ENCODE results near the gene CADM2. TPM values are rescaled to one million over a fixed set of nuclear protein-coding genes. Genes with fewer than 3 reads are reported as not detected.
A peak's percentile ranks its signal among the peaks of the same experiment; 100 is the strongest.

CADM2 gene
- total RNA-seq, 1 donor from 2014 or later, result 4.0 TPM

DNA sequence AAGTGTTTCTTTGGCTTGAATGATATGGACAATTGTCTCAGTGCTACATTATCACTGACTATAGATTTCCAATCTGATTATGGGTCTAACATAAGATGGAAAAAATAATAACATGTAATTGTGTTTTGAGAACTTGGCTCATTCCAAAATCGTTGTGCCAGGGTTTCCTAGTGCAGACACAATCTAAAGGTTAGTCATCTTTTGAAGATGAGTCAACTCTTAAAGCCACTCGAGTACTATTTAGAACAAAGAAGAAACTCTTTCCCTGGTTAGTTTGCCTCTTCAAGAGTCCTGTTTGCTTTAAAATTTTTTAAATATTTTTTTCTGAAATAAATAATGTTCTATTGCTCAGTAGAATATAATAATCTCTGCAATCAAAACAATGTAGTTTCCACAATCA lies 301.0 kb downstream of the CADM2 start:
- Mint-ChIP-seq H3K27ac (no peak overlapping the region), H3K9me3 (no peaks in the 10 kb centered on the region), H3K4me1 (ENCODE audit: unreplicated experiment) (peaks cover 4% of the 10 kb centered on the region), H3K4me3 (no peak overlapping the region), H3K27me3 (no peaks in the 10 kb centered on the region), H3K36me3 (no peaks in the 10 kb centered on the region)
- DNase-seq (ENCODE audit: extremely low spot score, unreplicated experiment), result no peak
- TF ChIP-seq, protein P1, sequence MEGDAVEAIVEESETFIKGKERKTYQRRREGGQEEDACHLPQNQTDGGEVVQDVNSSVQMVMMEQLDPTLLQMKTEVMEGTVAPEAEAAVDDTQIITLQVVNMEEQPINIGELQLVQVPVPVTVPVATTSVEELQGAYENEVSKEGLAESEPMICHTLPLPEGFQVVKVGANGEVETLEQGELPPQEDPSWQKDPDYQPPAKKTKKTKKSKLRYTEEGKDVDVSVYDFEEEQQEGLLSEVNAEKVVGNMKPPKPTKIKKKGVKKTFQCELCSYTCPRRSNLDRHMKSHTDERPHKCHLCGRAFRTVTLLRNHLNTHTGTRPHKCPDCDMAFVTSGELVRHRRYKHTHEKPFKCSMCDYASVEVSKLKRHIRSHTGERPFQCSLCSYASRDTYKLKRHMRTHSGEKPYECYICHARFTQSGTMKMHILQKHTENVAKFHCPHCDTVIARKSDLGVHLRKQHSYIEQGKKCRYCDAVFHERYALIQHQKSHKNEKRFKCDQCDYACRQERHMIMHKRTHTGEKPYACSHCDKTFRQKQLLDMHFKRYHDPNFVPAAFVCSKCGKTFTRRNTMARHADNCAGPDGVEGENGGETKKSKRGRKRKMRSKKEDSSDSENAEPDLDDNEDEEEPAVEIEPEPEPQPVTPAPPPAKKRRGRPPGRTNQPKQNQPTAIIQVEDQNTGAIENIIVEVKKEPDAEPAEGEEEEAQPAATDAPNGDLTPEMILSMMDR (conservative IDR thresholded peaks at IDR 0.05), result no peak

GRCh38 chr3:85264381-85264780 lies 305.6 kb downstream of the CADM2 start:
- H3K27me3 Mint-ChIP-seq, result no peaks in the 10 kb centered on the region
- no peaks in the 10 kb centered on the region for H3K9me3 Mint-ChIP-seq
- no peaks in the 10 kb centered on the region for H3K4me1 Mint-ChIP-seq (ENCODE audit: unreplicated experiment)
- H3K36me3 Mint-ChIP-seq, result no peaks in the 10 kb centered on the region
- TF ChIP-seq, protein P1 (conservative IDR thresholded peaks at IDR 0.05), result no peak
- no peak overlapping the region for H3K4me3 Mint-ChIP-seq
- H3K27ac Mint-ChIP-seq, result no peak overlapping the region
- no peak for DNase-seq (ENCODE audit: extremely low spot score, unreplicated experiment)

DNA sequence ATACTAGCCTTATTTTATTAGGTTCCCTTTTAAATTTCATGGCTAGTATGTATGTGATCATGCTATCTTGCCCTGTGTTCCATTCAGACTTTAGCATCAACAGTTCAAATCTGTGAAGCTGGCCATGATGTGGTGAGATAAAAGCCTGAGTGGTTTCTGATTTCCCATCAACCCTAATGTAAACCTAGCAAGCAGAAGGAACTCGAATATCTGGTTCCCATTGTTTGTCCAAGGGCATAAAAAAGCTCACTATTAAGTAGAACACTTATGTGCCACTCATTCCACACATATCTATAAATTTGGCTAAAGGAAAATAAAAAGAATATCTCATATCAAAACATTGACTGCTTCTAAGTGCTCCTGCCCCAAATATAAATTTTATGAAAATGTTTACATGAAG lies 311.7 kb downstream of the CADM2 start:
- Mint-ChIP-seq H3K27ac (peak overlapping the region; percentile 1), H3K27me3 (no peaks in the 10 kb centered on the region), H3K4me3 (no peak overlapping the region), H3K4me1 (ENCODE audit: unreplicated experiment) (no peaks in the 10 kb centered on the region), H3K36me3 (no peaks in the 10 kb centered on the region), H3K9me3 (no peaks in the 10 kb centered on the region)
- TF ChIP-seq, protein P1 (conservative IDR thresholded peaks at IDR 0.05), result no peak
- no peak for DNase-seq (ENCODE audit: extremely low spot score, unreplicated experiment)

DNA sequence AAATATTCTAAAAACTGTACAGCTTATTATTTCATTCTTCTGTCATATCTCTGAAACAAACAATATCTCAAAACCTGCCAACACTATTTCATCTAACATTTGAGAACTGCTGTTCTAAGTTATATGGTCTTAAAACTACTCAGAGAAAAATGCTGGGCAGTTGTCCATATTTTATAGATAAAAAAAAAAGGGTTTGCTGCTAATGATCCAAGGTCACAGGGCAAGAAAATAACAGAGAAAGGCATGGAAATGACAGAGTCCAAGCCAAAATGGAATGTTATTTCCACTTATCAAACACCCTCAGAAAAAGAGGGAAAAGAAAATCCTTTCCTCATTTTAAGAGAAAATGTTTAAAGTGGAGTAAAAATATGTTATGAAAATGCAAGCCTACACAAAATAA lies 313.1 kb downstream of the CADM2 start:
- Mint-ChIP-seq H3K9me3 (no peaks in the 10 kb centered on the region), H3K4me1 (ENCODE audit: unreplicated experiment) (no peaks in the 10 kb centered on the region), H3K27ac (no peak overlapping the region), H3K27me3 (no peaks in the 10 kb centered on the region), H3K4me3 (no peak overlapping the region), H3K36me3 (no peaks in the 10 kb centered on the region)
- TF ChIP-seq, protein P1 (conservative IDR thresholded peaks at IDR 0.05), result no peak
- no peak for DNase-seq (ENCODE audit: extremely low spot score, unreplicated experiment)

DNA sequence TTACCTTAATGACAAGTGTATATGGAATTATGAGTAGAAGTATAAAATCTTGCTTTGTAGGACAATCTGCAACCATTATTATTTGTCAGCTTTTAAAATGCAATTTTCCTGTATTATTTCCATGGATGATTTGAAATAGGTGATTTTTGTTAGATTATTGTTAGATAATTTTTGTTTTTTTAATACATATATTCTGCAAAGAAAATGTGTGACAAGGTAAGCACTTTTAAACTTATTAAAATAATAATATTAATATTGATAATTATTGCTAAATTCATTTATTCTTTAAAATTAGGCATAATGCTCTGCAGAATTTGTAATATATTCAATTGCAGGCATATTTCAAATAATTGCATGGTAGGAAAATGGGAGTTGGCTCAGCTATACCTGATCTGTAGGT lies 329.5 kb downstream of the CADM2 start:
- H3K4me1 Mint-ChIP-seq (ENCODE audit: unreplicated experiment), result no peaks in the 10 kb centered on the region
- no peak overlapping the region for H3K27ac Mint-ChIP-seq
- TF ChIP-seq, protein P1 (conservative IDR thresholded peaks at IDR 0.05), result no peak
- no peak overlapping the region for H3K4me3 Mint-ChIP-seq
- no peak for DNase-seq (ENCODE audit: extremely low spot score, unreplicated experiment)
- H3K36me3 Mint-ChIP-seq, result no peaks in the 10 kb centered on the region
- no peaks in the 10 kb centered on the region for H3K9me3 Mint-ChIP-seq
- peaks cover 8% of the 10 kb centered on the region for H3K27me3 Mint-ChIP-seq

DNA sequence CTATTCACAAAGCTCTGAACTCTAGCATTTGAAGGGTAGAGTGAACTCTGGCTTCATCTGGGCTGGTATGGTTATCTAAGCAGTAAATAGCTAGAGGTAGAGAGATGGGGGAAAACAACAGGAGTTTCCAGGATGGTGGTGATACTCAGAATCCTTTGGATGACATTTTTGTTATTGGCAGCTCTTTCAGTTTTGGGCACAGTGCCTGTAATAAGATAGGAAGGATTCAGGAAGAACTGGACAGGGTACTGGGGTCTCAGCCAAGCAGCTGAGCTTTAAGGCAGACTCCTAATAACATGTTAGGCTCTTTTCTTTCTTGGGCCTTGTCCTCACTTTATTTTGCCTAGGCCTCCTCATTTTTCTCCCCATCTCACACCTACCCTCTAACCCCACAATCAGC lies 338.5 kb downstream of the CADM2 start:
- H3K27ac Mint-ChIP-seq, result no peak overlapping the region

More for the DNA sequence above, 338.5 kb downstream of the CADM2 start:
- no peaks in the 10 kb centered on the region for H3K27me3 Mint-ChIP-seq
- H3K4me3 Mint-ChIP-seq, result no peak overlapping the region
- TF ChIP-seq, protein P1 (conservative IDR thresholded peaks at IDR 0.05), result no peak
- H3K4me1 Mint-ChIP-seq (ENCODE audit: unreplicated experiment), result no peaks in the 10 kb centered on the region
- no peaks in the 10 kb centered on the region for H3K36me3 Mint-ChIP-seq
- no peak for DNase-seq (ENCODE audit: extremely low spot score, unreplicated experiment)
- H3K9me3 Mint-ChIP-seq, result no peaks in the 10 kb centered on the region
